ENCODE data around the gene MSL3B.

DNA sequence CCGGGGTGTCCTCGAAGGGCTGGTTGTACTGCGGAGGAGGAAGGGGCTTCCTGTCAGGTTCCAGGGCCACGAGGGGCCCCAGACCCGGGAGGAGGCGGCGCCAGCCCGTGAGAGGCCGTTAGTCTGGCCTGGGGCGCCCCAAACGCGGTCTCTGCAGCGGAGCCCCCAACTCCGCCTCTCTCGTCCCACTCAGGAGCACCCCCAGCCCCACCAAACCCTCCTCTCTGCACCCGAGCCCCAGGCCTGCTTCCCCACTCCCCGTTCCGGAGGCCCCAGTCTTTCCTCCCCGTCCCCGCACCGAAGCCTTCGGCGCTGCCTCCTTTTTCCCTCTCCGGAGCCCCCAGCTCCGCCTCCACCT lies 14.3 kb downstream of the MSL3B start:
- TF ChIP-seq EP300 (IDR thresholded peaks at IDR 0.05; ENCODE audit: borderline replicate concordance) (no peak), ZBTB7A (IDR thresholded peaks at IDR 0.05; ENCODE audit: low read depth) (no peak), TAF1 (IDR thresholded peaks at IDR 0.05; ENCODE audit: low read depth) (no peak), NFIC (IDR thresholded peaks at IDR 0.05) (no peak), EGR1 (IDR thresholded peaks at IDR 0.05) (no peak), YY1 (IDR thresholded peaks at IDR 0.05; ENCODE audit: low read depth) (no peak), TCF12 (IDR thresholded peaks at IDR 0.05; ENCODE audit: low read depth) (no peak), CEBPB (IDR thresholded peaks at IDR 0.05) (no peak), CREB1 (IDR thresholded peaks at IDR 0.05; ENCODE audit: low read depth) (no peak)
- TF ChIP-seq, protein P1, sequence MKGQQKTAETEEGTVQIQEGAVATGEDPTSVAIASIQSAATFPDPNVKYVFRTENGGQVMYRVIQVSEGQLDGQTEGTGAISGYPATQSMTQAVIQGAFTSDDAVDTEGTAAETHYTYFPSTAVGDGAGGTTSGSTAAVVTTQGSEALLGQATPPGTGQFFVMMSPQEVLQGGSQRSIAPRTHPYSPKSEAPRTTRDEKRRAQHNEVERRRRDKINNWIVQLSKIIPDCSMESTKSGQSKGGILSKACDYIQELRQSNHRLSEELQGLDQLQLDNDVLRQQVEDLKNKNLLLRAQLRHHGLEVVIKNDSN (IDR thresholded peaks at IDR 0.05) = no peak
- TF ChIP-seq, protein P2, sequence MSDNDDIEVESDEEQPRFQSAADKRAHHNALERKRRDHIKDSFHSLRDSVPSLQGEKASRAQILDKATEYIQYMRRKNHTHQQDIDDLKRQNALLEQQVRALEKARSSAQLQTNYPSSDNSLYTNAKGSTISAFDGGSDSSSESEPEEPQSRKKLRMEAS (IDR thresholded peaks at IDR 0.05) = no peak
- TF ChIP-seq, protein P3, sequence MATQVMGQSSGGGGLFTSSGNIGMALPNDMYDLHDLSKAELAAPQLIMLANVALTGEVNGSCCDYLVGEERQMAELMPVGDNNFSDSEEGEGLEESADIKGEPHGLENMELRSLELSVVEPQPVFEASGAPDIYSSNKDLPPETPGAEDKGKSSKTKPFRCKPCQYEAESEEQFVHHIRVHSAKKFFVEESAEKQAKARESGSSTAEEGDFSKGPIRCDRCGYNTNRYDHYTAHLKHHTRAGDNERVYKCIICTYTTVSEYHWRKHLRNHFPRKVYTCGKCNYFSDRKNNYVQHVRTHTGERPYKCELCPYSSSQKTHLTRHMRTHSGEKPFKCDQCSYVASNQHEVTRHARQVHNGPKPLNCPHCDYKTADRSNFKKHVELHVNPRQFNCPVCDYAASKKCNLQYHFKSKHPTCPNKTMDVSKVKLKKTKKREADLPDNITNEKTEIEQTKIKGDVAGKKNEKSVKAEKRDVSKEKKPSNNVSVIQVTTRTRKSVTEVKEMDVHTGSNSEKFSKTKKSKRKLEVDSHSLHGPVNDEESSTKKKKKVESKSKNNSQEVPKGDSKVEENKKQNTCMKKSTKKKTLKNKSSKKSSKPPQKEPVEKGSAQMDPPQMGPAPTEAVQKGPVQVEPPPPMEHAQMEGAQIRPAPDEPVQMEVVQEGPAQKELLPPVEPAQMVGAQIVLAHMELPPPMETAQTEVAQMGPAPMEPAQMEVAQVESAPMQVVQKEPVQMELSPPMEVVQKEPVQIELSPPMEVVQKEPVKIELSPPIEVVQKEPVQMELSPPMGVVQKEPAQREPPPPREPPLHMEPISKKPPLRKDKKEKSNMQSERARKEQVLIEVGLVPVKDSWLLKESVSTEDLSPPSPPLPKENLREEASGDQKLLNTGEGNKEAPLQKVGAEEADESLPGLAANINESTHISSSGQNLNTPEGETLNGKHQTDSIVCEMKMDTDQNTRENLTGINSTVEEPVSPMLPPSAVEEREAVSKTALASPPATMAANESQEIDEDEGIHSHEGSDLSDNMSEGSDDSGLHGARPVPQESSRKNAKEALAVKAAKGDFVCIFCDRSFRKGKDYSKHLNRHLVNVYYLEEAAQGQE (IDR thresholded peaks at IDR 0.05; ENCODE audit: low read depth) = no peak
